GM21786 (cell line): ENCODE measurements around the gene ZNF652.
"Not testable (repeated sequence)": the region's sequence is repeated elsewhere in the genome, so short reads cannot be mapped to it uniquely, and the experiment has no call there.

Source experiments
- ATAC-seq: cut with Tn5 transposase; IDR thresholded peaks from one replicate; pipeline ENCODE4 v1.9.1; 2021; ENCODE audit not compliant: unreplicated experiment

ZNF652 gene

DNA sequence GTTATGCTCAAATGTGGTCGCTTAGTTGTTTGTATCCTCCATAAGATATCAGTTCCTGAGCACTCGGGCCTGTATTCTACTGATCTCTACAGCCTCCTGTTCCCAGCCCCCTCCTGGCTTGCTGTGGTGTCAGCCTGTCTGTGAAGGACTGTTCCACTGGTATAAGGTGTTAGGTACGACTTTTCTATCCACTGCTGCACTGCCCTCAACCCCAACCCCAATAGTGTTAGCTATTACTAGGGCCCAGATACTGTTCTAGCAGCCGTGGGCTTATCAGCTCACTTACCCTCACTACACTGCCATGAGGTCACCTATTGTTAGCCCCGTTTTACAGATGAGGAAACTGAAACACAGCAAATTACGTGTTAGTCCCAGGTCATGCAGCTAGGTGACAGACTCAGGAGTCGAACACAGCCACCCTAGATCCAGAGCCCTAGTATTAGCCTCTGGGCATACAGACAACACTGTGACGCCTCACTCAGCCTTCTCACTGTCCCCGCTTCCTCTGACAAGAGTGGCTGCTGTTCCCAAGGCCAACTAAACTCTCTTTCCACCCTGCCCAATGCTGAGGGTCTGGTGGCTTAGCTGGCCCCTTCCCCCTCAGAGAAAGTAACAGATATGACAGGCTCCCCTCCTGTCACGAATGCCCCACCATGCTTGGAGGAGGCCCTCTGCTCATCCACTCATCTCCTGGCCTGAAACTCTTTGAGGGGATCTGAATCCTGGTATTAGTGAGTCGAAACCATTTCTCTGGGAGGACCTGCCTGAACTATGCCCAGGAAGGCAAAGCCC lies 25.6 kb upstream of the ZNF652 start:
- no peak for ATAC-seq

DNA sequence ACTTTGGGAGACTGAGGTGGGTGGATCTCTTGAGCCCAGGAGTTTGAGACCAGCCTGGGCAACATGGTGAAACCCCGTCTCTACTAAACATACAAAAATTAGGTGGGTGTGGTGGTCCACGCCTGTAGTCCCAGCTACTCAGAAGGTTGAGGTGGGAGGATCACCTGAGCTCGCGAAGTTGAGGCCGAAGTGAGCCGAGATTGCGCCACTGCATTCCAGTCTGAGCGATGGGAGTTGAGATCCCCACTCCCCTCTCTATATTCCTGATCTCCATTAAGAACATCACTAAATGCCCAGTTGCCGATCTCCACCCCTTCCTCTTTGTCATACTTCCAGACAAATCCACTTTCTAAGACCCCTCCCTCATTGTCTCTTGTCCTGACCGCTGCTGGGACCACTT lies 24.3 kb upstream of the ZNF652 start:
- no peak for ATAC-seq

- ATAC-seq, result no peak
Measured at GRCh38 chr17:49384951-49385350, 22.9 kb upstream of the ZNF652 start.

- no peak for ATAC-seq
Measured at GRCh38 chr17:49383060-49383459, 21.0 kb upstream of the ZNF652 start.

- ATAC-seq, result no peak
Measured at GRCh38 chr17:49382556-49382955, 20.5 kb upstream of the ZNF652 start.

- no peak for ATAC-seq
Measured at GRCh38 chr17:49381793-49382192, 19.7 kb upstream of the ZNF652 start.

DNA sequence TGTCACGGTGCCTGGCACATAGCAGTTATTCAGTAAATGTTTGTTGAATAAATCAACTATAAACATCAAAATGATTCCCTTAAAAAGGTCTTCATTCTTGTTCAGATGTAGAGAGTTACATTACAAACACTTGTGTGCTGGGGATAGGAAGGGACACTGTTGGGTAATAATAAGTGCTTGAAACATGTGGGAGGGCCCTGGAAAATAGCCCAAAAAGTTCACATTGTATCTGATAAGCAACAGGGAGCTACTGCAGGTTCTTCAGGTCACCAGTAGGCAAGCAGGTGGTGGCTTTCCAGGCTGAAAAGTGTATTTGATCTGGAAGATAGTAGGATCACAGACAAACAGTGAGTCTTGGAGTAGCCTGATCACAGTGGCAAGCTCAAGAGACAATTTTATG lies 19.0 kb upstream of the ZNF652 start:
- ATAC-seq, result no peak

DNA sequence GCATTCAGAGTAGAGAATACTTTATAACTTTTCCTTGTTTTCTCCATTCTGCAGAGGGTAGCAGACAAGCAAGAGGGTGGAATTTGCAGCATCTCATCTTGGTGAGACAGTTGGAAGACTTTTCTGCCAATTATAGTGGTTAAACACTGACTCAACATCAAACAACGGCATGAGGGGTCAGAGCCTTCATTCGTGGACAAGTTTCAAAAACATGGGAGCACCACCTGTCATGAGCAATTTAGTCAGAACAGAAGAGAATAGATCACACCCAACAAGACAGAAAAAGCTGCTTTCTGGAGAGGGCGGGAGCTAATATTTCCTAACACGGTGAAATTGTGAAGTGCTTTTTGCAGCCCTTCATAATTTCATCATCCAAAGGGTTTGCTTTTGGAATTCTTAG lies 17.9 kb upstream of the ZNF652 start:
- ATAC-seq, result no peak

DNA sequence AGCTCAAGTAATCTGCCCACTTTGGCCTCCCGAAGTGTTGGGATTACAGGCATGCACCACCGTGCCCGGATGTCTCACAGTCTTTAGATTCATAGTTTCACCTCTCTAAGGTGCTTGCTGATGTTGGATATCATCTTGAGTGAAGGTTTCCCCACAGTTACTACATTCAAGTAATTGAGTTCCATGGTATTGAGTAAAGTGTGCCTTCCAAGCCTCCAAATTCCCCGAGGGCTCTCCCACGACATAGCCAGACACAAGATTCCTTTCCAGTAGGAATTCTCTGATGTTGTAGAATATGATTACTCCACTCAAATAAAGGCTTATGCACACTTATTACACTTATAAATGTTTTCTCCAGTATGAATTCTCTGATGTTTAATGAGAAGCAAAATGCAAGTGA lies 16.3 kb upstream of the ZNF652 start:
- ATAC-seq, result no peak

DNA sequence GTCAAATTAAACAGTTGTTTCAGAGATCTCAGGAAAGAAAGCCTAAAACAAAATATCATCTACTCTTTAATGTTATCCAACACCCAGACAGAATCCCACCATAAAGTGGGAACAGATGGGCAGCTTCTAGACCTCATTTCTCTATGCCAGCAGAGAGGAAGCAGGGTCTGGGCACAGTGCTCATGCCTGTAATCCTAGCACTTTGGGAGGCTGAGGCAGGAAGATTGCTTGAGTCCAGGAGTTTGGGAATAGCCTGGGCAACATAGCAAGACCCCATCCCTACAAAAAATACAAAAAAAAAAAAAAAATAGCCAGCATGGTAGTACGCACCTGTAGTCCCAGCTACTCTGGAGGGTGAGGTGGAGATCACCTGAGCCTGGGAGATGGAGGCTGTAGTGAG lies 13.5 kb upstream of the ZNF652 start:
- no peak for ATAC-seq

- no peak for ATAC-seq
Measured at GRCh38 chr17:49373115-49373514, 11.1 kb upstream of the ZNF652 start.

DNA sequence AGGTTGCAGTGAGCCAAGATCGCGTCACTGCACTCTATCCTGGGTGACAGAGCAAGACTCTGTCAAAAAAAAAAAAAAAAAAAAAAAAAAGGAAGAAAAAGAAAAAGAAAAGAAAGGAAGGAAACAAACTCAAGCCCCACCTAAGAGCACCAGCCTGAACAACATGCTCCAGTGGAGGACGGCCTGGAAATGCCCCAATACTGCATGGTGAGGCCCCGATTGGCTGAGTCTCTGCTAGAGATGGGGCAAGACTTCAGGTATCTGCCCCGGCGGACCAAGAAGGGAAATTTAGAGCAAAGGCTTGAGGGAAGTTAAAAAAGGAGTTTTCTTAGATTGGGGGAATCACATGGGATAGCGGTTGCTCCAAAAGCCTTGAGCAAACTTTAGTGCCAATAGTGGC lies 10.4 kb upstream of the ZNF652 start:
- ATAC-seq, result no peak

DNA sequence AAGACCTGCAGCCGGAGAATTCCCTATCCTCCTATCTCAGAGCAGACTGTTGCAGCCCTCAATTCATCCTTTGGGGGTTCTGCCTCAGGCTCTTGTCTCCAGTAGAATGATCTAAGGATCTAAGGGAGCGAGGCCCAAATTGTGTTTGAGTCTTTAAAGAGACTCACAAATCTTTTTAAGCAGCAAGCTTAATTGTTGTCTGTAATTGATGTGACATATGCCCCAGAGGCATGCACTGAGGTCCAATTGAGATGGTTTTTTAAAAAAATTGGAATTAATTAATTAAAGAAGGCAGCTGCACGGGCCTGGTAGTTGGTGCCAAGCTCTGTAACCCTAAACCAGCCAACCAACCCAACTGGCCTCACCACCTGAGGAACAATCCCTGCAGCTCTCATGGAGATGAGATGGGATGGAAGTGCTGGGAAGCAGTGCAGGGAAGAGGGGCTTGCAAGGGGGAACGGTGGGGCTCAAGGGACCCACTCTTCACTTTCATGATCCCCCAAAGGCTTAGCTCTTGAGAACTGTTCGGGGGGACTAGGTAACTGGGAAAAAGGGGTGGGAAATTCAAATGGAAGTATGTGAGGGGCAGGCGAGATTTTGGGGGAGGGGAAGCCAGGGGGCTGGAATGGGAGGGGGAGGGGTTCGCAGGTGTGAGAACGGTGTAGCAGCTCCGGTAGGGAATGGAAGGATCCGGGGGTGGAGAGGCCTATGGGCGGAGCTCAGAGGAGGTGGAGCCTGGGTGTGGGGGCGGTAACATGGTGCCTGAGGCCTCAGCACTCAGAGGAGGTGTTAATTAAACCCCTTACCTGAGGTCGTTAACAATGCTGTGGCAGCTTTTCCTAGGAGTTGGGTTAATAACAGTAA lies 9.2 kb upstream of the ZNF652 start:
- no peak for ATAC-seq

- ATAC-seq, result no peak
Measured at GRCh38 chr17:49369760-49370159, 7.7 kb upstream of the ZNF652 start.

DNA sequence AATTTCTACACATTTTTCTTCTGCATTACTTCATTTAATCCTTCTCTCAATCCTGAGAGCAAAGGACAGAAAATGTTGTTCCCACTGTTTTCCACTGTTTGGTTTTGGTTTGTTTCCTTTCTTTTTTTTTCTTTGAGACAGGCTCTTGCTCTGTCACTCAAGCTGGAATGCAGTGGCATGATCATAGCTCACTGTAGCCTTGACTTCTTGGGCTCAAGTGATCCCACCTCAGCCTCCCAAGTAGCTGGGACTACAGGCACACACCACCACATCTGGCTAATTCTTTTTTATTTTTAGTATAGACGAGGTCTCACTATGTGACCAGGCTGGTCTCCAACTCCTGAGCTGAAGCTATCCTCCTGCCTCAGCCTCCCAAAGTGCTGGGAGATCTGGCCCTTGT lies 7.0 kb upstream of the ZNF652 start:
- ATAC-seq, result no peak

DNA sequence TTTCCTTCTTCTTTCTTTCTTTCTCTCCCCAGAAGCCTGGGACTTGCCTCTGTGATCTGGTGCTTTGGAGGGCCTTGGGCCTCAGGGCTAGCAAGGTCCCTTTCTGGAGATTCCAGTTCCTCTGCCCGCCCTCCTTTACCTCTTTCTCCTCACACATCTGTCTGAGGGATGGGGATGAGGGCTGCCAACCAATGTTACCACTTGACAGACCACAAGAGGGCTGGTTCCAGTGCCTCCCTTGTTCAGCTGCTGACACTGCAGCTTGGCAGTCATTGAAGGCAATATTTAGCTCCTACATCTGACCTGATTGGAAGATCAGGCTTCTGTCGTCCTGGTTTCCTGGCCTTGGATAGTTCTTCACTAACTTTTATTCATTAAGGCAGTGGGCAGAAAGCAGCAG lies 3.6 kb upstream of the ZNF652 start:
- ATAC-seq, result no peak

GRCh38 chr17:49365126-49365525 lies 3.1 kb upstream of the ZNF652 start:
- not testable (repeated sequence) for ATAC-seq

GRCh38 chr17:49364119-49364518 lies 2.1 kb upstream of the ZNF652 start:
- ATAC-seq, result no peak

- ATAC-seq, result no peak
Measured at GRCh38 chr17:49363251-49363650, 1.2 kb upstream of the ZNF652 start.

GRCh38 chr17:49362723-49363117 lies 670 bp upstream of the ZNF652 start:
- ATAC-seq, result no peak

- peak; percentile 10 for ATAC-seq
Measured at GRCh38 chr17:49361129-49361901, 735 bp downstream of the ZNF652 start.

DNA sequence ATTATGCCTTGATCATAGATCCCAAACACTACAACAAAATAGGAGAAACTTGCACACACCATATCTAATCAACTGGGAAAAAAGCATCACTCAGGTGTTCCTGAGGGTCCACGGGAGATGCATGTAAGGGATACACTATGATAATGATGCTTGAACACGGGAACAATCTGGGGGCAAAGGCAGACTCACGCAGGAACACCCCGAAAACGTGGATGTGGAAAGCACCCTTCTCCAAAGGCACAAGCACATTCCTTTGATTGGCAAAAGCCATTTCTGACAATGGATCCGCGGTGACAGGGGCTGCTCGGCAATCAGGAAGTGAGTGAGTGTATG lies 1.3 kb downstream of the ZNF652 start:
- peak; percentile 7 for ATAC-seq
